ENCODE data around the gene LPCAT1. TPM values are rescaled to one million over a fixed set of nuclear protein-coding genes. Genes with fewer than 3 reads are reported as not detected.

LPCAT1 gene, protein sequence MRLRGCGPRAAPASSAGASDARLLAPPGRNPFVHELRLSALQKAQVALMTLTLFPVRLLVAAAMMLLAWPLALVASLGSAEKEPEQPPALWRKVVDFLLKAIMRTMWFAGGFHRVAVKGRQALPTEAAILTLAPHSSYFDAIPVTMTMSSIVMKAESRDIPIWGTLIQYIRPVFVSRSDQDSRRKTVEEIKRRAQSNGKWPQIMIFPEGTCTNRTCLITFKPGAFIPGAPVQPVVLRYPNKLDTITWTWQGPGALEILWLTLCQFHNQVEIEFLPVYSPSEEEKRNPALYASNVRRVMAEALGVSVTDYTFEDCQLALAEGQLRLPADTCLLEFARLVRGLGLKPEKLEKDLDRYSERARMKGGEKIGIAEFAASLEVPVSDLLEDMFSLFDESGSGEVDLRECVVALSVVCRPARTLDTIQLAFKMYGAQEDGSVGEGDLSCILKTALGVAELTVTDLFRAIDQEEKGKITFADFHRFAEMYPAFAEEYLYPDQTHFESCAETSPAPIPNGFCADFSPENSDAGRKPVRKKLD
- 37.5 and 46.7 TPM in 2 replicates for total RNA-seq

DNA sequence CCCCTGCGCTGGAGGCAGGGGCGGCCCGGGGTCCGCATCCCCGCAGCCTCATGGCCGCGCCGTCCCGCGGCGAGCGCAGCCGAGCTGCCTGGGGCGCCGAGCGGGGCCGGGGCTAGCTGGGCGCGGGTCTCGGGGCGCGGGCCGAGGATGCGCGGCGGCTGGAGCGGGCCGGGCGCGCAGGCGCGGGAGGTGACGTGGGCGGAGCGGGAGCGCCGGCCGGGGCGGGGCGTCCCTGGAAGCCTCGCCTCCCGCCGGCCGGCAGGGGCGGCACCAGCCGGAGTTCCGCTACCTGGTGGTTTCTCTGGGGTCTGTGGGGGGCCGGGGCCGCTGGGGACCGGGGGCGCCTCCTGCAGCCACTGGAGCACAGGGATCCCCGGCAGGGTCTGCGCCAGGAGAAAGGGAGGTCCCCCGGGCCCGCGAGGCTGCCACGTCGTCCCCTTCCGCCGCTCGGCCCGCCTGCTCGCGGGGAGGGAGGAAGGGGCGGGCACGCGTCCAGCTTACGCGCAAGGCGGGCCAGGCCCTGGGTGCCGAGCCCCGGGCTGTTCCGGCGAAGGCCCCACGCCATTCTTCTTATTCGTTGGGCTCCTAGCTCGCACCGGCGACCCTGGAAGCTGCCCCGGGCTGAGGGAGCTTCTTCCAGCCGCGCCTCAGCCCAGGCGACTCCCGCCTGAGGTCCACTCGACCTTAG lies at the start of gene LPCAT1:
TSS of gene LPCAT1 (minus strand) at position 168 of the 688 bp plus-strand sequence. CDS start at position 52, 116 bp downstream.

DNA sequence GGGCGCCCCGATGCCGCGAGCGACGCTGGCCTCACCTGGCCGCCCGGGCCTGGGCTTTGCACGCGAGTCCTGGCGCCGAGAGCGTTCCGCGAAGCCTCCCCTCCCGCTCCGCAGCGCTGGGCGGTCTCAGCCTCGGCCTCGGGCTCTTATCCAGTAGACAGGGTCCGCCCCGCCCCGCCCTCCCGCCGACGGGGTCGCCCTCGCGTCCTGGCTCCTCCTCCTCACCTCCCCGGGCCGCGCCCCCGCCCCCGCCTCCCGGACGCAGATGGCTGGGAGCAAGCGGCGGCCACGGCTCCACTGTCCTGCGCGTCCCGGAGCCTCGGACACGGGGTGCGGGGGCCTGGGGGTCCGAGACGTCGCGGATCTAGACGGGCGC lies 78.5 kb downstream of the LPCAT1 start, which contains the start of gene SLC6A3:
TSS of gene SLC6A3 (minus strand) at position 128 of the 376 bp plus-strand sequence. CDS start 2,243 bp downstream, outside the sequence.

Other genes with a start within 250 kb of the LPCAT1 start
- not detected in 2 replicates for gene TERT, start 228.9 kb downstream of the LPCAT1 start, total RNA-seq
- 305 and 379 TPM in 2 replicates for gene CLPTM1L, start 178.9 kb downstream of the LPCAT1 start, total RNA-seq
- gene SLC6A3, start 78.5 kb downstream of the LPCAT1 start, total RNA-seq, result not detected in 2 replicates

All from endothelial cell of coronary artery (primary cell).